Activated naive CD4-positive, alpha-beta T cell treated with anti-CD3 and anti-CD28 coated beads for 36 hours (primary cell): ENCODE measurements around the gene SMIM38. TPM values are rescaled to one million over a fixed set of nuclear protein-coding genes. Genes with fewer than 3 reads are reported as not detected.
"Not testable (repeated sequence)": the region's sequence is repeated elsewhere in the genome, so short reads cannot be mapped to it uniquely, and the experiment has no call there.

ENCODE experiments used
- CTCF ChIA-PET: fragments of 350-600 bp; sonication (Branson Sonifier 250); formaldehyde crosslinking; loops from one replicate; lab custom pipeline; 2021; ENCODE audit warnings: antibody characterized with exemption; lab: Charles Lee
- DNase-seq: peaks from one replicate; pipeline ENCODE4 v3.0.0-alpha.2; 2020
- H3K27ac Mint-ChIP-seq: one replicate; pipeline ENCODE4 v1.8.0; 2021; ENCODE audit warnings: mild to moderate bottlenecking, mixed read lengths
- H3K27me3 Mint-ChIP-seq: one replicate; pipeline ENCODE4 v1.8.0; 2021; ENCODE audit warnings: low read depth, mixed read lengths
- H3K36me3 Mint-ChIP-seq: one replicate; pipeline ENCODE4 v1.8.0; 2021; ENCODE audit warnings: low read depth, mixed read lengths
- H3K4me1 Mint-ChIP-seq: one replicate; pipeline ENCODE4 v1.8.0; 2021; ENCODE audit warnings: low read depth, mixed read lengths
- H3K4me3 Mint-ChIP-seq: one replicate; pipeline ENCODE4 v1.8.0; 2021; ENCODE audit warnings: mild to moderate bottlenecking, moderate library complexity, mixed read lengths
- H3K9me3 Mint-ChIP-seq: one replicate; pipeline ENCODE4 v1.8.0; 2021; ENCODE audit warnings: mixed read lengths
- intact Hi-C: fragments of 100-400 bp; cut with micrococcal nuclease; formaldehyde crosslinking; loops from one replicate; pipeline ENCODE4 v1.15.1; 2023
- total RNA-seq, 2 experiments: library from RNA; stranded (reverse); gene quantifications; one replicate each; pipeline ENCODE4 v1.2.3, GENCODE V29; 2021

SMIM38 gene
- total RNA-seq, 2 experiments from 2014 or later, result 0.12 to 0.17 TPM

DNA sequence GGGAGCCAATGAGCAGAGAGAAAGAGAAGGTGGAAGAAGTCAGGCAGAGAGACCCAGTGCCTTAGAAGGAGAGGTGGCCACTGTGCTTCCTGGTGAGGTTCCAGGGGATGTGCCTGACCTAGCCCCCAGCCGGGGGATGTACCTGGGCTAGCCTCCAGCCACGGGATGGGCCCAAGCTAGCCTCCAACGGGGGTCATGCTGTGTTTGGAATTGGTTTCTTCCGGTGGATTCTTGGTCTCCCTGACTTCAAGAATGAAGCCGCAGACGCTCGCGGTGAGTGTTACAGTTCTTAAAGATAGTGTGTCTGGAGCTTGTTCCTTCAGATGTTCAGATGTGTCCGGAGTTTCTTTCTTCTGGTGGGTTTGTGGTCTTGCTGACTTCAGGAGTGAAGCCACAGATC is 6.9 kb upstream of the SMIM38 start:
- Mint-ChIP-seq H3K9me3 (peaks cover 22% of the 10 kb centered on the region), H3K4me1 (peaks cover 12% of the 10 kb centered on the region), H3K27ac (no peak overlapping the region), H3K36me3 (peaks cover 7% of the 10 kb centered on the region), H3K27me3 (no peaks in the 10 kb centered on the region), H3K4me3 (no peak overlapping the region)
- DNase-seq, result no peak
- CTCF ChIA-PET, result no interaction called here
- intact Hi-C loops, result no loop called here

DNA sequence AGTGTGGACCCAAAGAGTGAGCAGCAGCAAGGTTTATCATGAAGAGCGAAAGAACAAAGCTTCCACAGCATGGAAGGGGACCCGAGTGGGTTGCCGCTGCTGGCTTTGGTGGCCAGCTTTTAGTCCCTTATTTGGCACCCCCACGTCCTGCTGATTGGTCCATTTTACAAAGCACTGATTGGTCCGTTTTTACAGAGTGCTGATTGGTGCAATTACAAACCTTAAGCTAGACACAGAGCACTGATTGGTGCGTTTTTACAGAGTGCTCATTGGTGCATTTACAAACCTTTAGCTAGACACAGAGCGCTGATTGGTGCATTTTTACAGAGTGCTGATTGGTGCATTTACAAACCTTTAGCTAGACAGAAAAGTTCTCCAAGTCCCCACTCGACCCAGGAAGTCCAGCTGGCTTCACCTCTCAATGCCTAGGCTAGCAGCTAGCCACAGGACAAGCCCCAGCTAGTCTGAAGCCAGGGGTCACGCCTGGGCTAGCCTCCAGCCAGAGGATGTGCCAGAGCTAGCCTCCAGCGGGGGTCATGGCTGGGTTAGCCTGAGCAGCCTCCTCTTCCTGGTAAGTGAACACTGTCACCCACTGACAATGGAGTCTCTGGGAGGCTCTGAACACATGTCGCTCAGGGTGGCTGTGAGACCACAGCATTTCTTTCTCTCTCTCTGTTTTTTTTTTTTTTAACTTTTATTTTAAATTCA is 6.2 kb upstream of the SMIM38 start:
- H3K36me3 Mint-ChIP-seq, intact Hi-C loops, H3K4me1 Mint-ChIP-seq, H3K27ac Mint-ChIP-seq, H3K27me3 Mint-ChIP-seq, DNase-seq, H3K4me3 Mint-ChIP-seq: not testable (repeated sequence)
- CTCF ChIA-PET, result interaction anchor here (1.4 kb wide), 1 partner anchor 48 kb away, joined by 3 read pairs; no protein-coding TSS in a partner anchor
- H3K9me3 Mint-ChIP-seq, result peaks cover 22% of the 10 kb centered on the region

DNA sequence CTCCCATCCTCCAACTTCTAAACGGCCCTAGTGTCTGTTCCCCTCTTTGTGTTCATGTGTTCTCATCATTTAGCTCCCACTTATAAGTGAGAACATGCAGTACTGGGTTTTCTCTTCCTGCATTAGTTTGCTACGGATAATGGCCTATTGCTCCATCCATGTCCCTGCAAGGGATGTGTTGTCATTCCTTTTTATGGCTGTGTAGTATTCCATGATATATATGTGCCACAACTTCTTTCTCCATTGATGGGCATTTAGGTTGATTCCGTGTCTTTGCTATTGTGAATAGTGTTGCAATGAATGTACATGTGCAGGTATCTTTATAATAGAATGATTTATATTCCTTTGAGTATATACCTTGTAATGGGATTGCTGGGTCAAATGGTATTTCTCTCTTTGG is 5.6 kb upstream of the SMIM38 start:
- H3K4me3 Mint-ChIP-seq, result no peak overlapping the region
- H3K9me3 Mint-ChIP-seq, result peaks cover 16% of the 10 kb centered on the region
- H3K27me3 Mint-ChIP-seq, result no peaks in the 10 kb centered on the region
- H3K4me1 Mint-ChIP-seq, result peaks cover 2% of the 10 kb centered on the region
- H3K36me3 Mint-ChIP-seq, result peaks cover 4% of the 10 kb centered on the region
- CTCF ChIA-PET, result interaction anchor here (1.4 kb wide), 1 partner anchor 48 kb away, joined by 3 read pairs; no protein-coding TSS in a partner anchor
- intact Hi-C loops, result no loop called here
- DNase-seq, result no peak
- H3K27ac Mint-ChIP-seq, result no peak overlapping the region

DNA sequence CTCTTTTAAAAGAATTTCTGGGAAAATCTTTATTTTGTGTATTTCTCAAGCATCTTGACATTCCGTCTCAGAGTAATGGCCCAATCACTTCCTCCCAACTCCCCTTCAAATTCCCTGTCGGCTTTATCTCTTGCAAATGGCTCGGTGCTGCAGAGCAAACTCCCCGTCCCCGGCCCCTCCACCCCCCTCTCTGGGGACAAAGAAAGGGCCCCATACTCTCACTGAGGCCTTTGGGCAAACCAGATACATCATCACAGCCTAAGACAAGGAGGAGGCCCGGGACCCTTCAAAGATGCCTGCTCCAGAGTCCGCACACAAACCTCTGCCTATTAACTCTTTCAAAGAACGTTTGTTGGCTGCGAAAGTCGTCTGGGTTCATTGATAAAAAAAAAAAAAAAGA is 3.9 kb upstream of the SMIM38 start:
- H3K27me3 Mint-ChIP-seq, result no peaks in the 10 kb centered on the region
- no peak for DNase-seq
- H3K4me1 Mint-ChIP-seq, result peaks cover 5% of the 10 kb centered on the region
- CTCF ChIA-PET, result no interaction called here
- peaks cover 3% of the 10 kb centered on the region for H3K36me3 Mint-ChIP-seq
- no peak overlapping the region for H3K4me3 Mint-ChIP-seq
- intact Hi-C loops, result no loop called here
- peaks cover 3% of the 10 kb centered on the region for H3K9me3 Mint-ChIP-seq
- H3K27ac Mint-ChIP-seq, result no peak overlapping the region

DNA sequence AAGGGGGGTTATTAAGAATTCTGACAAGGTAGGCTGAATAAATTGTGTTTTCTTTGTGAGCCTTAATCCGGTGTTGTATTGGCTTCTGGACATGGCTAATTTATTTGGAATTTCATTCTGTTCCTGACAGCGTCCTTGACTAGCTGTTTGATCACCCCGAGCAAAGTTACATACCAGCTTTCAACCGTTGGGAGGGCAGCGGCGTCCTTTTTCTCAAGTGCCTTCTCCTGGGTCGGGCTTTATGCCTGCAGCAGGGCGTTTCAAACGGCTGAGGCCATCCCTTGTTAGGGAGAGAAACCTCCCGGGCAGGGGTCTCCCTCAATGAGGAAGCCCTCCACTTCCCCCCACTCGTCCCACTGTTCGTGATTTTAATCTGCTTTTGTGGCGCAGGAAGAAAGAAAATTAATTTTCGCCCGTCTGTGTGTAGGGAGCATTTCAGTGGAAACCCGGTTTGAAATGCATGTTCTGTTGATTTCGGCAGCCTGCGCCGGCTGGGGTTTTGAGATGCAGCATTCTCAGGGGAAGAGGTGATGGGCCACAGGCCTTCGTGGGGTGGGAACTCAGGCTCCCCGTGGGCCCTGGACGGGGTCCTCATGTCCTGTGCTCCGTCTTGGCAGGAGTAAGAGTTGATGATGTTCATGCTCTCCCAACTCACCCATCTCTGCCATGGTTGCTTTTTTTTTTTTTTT is 2.9 kb upstream of the SMIM38 start:
- Mint-ChIP-seq H3K4me3 (no peak overlapping the region), H3K4me1 (peaks cover 5% of the 10 kb centered on the region), H3K27ac (no peak overlapping the region), H3K9me3 (peaks cover 3% of the 10 kb centered on the region), H3K27me3 (no peaks in the 10 kb centered on the region), H3K36me3 (peaks cover 2% of the 10 kb centered on the region)
- intact Hi-C loops, result no loop called here
- DNase-seq, result no peak
- CTCF ChIA-PET, result no interaction called here

DNA sequence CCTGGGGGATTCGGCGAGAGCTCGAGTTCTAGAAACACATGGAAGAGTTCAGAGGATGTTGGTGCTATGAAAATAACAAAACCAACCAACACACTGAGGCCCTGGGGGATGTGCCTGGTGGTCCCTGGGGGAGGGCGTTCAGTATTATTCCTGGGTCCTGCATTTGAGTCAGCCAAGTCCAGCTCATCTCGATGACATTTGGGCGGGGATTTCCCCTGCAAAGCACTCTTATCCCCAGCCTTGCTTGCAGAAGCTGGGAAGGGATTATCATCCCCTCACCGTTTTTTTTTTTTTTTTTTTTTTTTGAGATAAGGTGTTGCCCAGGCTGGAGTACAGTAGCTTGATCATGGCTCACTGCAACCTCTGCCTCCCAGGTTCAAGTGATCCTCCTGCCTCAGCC is 2.1 kb upstream of the SMIM38 start:
- H3K27ac Mint-ChIP-seq, result no peak overlapping the region

DNA sequence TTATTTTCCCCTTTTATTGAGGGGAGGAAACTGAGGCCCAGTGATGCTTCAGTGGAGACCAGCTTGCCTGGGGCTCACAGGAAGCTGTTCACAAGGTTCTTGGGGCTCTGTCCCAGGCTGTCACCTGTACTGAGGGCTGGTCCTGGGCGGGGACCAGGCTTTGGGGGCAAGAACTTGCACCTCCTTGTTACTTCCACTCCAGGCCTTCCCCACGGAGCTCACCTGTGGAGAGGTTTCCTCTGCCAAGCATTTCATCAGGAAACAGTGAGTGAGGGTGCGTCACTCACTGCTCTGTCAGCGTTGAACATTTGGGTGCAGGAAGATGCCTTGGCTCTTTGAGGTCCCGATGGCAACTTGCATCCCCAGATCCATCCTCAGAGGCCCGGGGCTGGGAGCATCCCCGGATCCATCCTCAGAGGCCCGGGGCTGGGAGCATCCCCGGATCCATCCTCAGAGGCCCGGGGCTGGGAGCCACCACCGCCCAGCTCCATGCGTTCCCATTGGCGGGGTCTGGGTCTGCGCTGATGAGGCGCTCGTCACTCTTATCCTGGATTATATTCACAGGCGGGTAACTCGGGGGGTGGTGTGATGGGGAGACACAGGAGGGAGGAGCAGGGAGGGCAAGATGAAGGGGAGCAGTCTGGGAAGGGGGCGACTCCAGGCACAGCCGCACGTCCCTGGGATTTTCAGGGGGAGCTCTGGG is 1.4 kb upstream of the SMIM38 start:
- Mint-ChIP-seq H3K27me3 (no peaks in the 10 kb centered on the region), H3K4me1 (peaks cover 5% of the 10 kb centered on the region), H3K4me3 (no peak overlapping the region), H3K36me3 (no peaks in the 10 kb centered on the region), H3K27ac (no peak overlapping the region), H3K9me3 (no peaks in the 10 kb centered on the region)
- no peak for DNase-seq
- intact Hi-C loops, result no loop called here
- CTCF ChIA-PET, result no interaction called here

More for the DNA sequence above, 2.1 kb upstream of the SMIM38 start:
- Mint-ChIP-seq H3K36me3 (no peaks in the 10 kb centered on the region), H3K27me3 (no peaks in the 10 kb centered on the region), H3K9me3 (peaks cover 3% of the 10 kb centered on the region), H3K4me1 (peaks cover 5% of the 10 kb centered on the region), H3K4me3 (no peak overlapping the region)
- intact Hi-C loops, result no loop called here
- CTCF ChIA-PET, result interaction anchor here (0.6 kb wide), 1 partner anchor 123 kb away, joined by 3 read pairs; no protein-coding TSS in a partner anchor
- no peak for DNase-seq

DNA sequence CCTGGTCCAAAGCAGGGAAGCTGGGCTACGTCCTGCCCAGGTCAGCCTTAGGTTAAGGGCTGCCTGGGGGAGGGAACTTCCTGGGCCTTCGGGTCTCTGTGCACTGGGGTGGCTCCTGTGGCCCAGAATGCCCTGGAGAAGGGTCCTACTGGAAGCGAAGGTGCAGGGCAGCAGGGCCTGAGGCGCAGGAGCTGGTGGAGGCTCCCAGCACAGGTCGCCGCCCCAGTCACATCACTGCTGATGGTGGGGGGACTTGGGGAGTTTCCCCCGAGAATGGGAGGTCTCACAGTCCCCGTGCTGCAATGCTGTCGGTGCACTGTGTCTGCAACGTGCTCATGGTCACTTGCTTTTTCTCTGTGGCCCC is 815 bp upstream of the SMIM38 start:
- no peak overlapping the region for H3K27ac Mint-ChIP-seq
- no peaks in the 10 kb centered on the region for H3K9me3 Mint-ChIP-seq
- H3K36me3 Mint-ChIP-seq, result no peaks in the 10 kb centered on the region
- H3K4me1 Mint-ChIP-seq, result peaks cover 5% of the 10 kb centered on the region
- intact Hi-C loops, result no loop called here
- no peak overlapping the region for H3K4me3 Mint-ChIP-seq
- no peaks in the 10 kb centered on the region for H3K27me3 Mint-ChIP-seq
- DNase-seq, result no peak
- CTCF ChIA-PET, result interaction anchor here (0.9 kb wide), 1 partner anchor 23 kb away, joined by 3 read pairs; no protein-coding TSS in a partner anchor

DNA sequence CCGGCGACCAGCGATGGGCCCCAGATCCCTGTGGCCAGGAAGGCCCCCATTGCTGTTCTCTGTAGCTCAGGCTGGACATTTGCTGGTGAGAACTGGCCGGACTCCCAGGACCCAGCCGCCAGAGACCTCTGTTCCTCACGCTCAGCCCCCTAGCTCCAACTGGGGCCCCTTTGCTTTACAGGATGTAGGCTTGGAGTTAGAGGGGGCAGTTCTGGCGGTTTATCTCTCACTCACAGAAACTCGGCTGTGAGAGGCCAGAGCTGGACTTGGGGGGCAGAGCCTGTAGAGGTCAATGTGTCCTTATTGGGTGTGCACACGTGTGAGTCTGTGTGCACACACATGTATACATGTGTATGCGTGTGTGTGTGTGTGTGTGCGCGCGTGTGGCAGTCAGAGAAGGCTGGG is 502 bp downstream of the SMIM38 start:
- Mint-ChIP-seq H3K36me3 (no peaks in the 10 kb centered on the region), H3K4me3 (no peak overlapping the region), H3K9me3 (no peaks in the 10 kb centered on the region), H3K27ac (no peak overlapping the region), H3K4me1 (peaks cover 5% of the 10 kb centered on the region), H3K27me3 (no peaks in the 10 kb centered on the region)
- intact Hi-C loops, result no loop called here
- no peak for DNase-seq
- CTCF ChIA-PET, result no interaction called here

DNA sequence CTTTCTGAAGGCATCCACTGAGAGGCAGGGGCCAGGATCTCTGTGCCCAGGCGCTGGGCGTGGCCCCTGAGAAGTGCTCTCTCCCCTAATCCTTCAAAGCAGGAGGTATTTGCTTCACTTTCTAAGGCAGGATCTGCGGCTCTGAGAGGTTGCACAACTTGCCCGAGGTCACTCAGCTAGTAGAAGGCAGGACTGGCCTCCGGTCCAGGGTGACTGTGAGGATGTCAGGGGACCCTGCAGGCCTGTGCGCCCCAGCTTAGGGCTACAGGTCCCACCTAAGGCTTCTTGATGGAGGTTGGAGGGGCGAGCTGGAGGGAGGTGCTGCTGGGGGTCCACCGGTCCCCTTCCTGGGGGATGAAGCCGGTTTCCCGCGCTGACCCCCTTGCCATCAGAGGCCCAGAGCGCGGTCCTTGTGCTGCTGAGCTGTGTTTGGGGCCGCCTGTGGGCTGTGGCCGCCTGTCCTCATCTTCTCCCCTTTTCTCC is 979 bp downstream of the SMIM38 start:
- Mint-ChIP-seq H3K4me3 (no peak overlapping the region), H3K36me3 (no peaks in the 10 kb centered on the region), H3K9me3 (no peaks in the 10 kb centered on the region), H3K27me3 (no peaks in the 10 kb centered on the region), H3K4me1 (peaks cover 5% of the 10 kb centered on the region), H3K27ac (no peak overlapping the region)
- no peak for DNase-seq
- intact Hi-C loops, result no loop called here
- CTCF ChIA-PET, result no interaction called here

DNA sequence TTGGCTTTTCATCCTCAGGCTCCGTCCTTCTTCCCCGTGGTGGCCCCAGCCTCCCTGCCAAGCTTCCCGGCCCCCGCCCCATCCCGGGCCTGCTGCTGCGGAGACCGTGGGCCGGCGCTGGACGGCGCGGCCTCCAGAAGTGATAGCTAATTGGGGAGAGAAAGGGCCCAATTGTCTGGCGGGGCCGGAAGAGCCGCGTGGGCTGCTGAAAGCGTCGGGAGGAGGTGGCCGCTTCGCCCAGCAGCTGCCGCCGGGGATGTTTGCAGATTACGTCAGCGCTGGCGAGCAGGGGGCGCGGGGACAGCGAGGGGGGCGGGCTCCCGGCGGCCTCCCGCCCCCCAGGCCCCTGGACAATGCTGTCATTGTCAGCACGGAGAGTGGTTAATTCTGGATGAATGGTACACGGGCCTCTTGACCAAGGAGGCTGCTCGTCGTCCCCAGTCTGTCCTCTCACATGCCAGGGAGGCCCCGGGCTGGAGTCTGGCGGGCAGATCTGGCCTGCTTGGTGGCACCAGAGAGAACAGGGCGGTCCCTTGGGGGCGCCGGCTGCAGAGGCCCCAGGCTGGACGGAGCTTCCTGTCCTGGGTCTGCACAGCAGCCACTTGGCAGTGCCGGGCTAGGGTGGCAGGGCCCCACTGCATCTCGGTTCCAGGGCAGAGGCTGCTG is 1.6 kb downstream of the SMIM38 start:
- H3K27me3 Mint-ChIP-seq, result no peaks in the 10 kb centered on the region
- H3K36me3 Mint-ChIP-seq, result no peaks in the 10 kb centered on the region
- DNase-seq, result no peak
- CTCF ChIA-PET, result no interaction called here
- peaks cover 5% of the 10 kb centered on the region for H3K4me1 Mint-ChIP-seq
- intact Hi-C loops, result no loop called here
- H3K27ac Mint-ChIP-seq, result no peak overlapping the region
- H3K9me3 Mint-ChIP-seq, result no peaks in the 10 kb centered on the region
- H3K4me3 Mint-ChIP-seq, result no peak overlapping the region

DNA sequence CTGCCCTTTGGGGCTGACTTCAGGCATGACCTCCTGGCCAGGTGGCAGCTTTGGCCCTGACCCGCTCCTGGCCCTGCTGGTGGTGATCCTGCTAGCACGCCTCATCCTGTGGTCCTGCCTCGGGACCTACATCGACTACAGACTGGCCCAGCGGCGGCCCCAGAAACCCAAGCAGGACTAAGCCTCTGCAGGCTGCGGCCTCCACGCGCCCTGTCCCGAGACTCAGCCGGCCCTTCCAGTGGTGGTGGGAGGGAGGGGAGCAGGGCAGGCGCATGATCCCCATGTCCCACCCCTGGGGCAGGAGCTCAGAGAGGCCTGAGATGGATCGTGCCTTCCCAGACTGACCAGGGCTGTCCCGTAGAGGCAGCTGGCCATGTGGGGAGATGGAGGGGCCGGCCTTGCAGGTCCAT is 2.1 kb downstream of the SMIM38 start:
- no peak overlapping the region for H3K4me3 Mint-ChIP-seq
- peaks cover 5% of the 10 kb centered on the region for H3K4me1 Mint-ChIP-seq
- intact Hi-C loops, result no loop called here
- DNase-seq, result no peak
- H3K27ac Mint-ChIP-seq, result no peak overlapping the region
- CTCF ChIA-PET, result no interaction called here
- H3K36me3 Mint-ChIP-seq, result no peaks in the 10 kb centered on the region
- no peaks in the 10 kb centered on the region for H3K27me3 Mint-ChIP-seq
- peaks cover 3% of the 10 kb centered on the region for H3K9me3 Mint-ChIP-seq
